ENCODE data around the gene SEPTIN2.
"Not testable (repeated sequence)": the region's sequence is repeated elsewhere in the genome, so short reads cannot be mapped to it uniquely, and the experiment has no call there.

SEPTIN2 gene

DNA sequence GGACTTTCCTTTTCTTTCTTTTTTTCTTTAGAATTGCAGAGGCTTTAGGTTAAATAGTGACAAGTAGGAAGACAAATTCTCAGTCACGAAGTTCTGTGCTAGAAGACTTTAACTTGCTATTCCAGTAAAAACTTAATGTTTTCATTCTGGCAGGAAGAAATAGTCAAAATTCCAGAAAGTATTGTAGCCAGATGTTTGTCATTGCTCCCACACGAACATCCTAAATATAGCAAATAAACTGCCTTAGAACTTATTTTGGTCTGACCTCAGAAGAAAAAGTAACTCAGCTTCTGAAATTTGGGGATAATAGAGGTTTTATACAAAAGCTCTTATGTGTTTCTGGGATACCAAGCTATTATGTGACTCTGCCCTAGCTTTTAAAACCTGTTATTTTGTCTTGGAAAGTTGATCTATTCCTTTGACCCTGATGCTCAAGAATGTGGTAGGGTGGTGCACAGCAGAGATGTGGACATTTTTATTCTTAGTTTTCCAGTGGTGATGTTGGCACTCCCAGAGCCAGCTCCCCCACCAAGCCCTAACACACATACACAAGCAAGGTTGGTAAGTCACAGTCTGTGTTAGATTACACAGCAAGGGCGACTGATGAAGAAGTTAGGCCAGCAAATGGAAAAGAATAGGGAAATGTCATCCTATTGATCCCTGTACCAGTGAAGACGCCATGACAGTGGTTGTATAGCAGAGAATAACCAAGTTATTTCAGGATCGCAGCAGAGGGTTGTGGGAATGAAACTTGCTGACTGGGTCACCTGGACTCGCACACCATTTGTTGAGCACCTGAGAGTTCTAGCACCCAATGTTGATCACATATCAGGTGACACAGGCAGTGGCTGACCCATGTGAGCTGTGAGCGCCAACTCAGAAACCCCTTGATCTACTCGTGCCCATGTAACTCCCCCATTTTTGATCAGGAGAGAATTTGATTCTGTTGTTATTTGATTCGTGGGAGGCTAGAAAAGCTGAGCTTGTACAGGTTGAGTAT is 64.1 kb downstream of the SEPTIN2 start:
- CTCF ChIA-PET = no interaction called here
- TF ChIP-seq FOXA1 (IDR thresholded peaks at IDR 0.05) (no peak), TARDBP (IDR thresholded peaks at IDR 0.05) (no peak), FOXM1 (IDR thresholded peaks at IDR 0.05; ENCODE audit: borderline replicate concordance) (no peak), HDGF (IDR thresholded peaks at IDR 0.05; ENCODE audit: borderline replicate concordance) (no peak), SP1 (IDR thresholded peaks at IDR 0.05) (no peak), PKNOX1 (IDR thresholded peaks at IDR 0.05) (no peak), BHLHE40 (IDR thresholded peaks at IDR 0.05; ENCODE audit: borderline replicate concordance) (no peak), LEF1 (IDR thresholded peaks at IDR 0.05; ENCODE audit: borderline replicate concordance) (no peak), SUZ12 (IDR thresholded peaks at IDR 0.05) (no peak), FOXK2 (IDR thresholded peaks at IDR 0.05) (no peak), ELF4 (IDR thresholded peaks at IDR 0.05) (no peak), CTBP1 (IDR thresholded peaks at IDR 0.05; ENCODE audit: borderline replicate concordance) (no peak), NFRKB (IDR thresholded peaks at IDR 0.05) (no peak), ZNF384 (IDR thresholded peaks at IDR 0.05) (no peak), L3MBTL2 (conservative IDR thresholded peaks at IDR 0.05) (no peak), ARNT (IDR thresholded peaks at IDR 0.05) (no peak)
- POLR2A ChIA-PET = no interaction called here
- no peak for DNase-seq (ENCODE audit: extremely low spot score)

GRCh38 chr2:241381872-241382271 is 66.1 kb downstream of the SEPTIN2 start:
- POLR2A ChIA-PET = no interaction called here
- CTCF ChIA-PET = no interaction called here
- no peak for DNase-seq (ENCODE audit: extremely low spot score)
- TF ChIP-seq BHLHE40 (IDR thresholded peaks at IDR 0.05; ENCODE audit: borderline replicate concordance) = no peak
- TF ChIP-seq FOXA1 (IDR thresholded peaks at IDR 0.05) = no peak
- no peak for TF ChIP-seq CTBP1 (IDR thresholded peaks at IDR 0.05; ENCODE audit: borderline replicate concordance)
- no peak for TF ChIP-seq HDGF (IDR thresholded peaks at IDR 0.05; ENCODE audit: borderline replicate concordance)
- no peak for TF ChIP-seq TARDBP (IDR thresholded peaks at IDR 0.05)
- TF ChIP-seq PKNOX1 (IDR thresholded peaks at IDR 0.05) = no peak
- no peak for TF ChIP-seq FOXK2 (IDR thresholded peaks at IDR 0.05)
- no peak for TF ChIP-seq ARNT (IDR thresholded peaks at IDR 0.05)
- TF ChIP-seq FOXM1 (IDR thresholded peaks at IDR 0.05; ENCODE audit: borderline replicate concordance) = no peak
- TF ChIP-seq LEF1 (IDR thresholded peaks at IDR 0.05; ENCODE audit: borderline replicate concordance) = no peak
- no peak for TF ChIP-seq ELF4 (IDR thresholded peaks at IDR 0.05)
- no peak for TF ChIP-seq NFRKB (IDR thresholded peaks at IDR 0.05)
- no peak for TF ChIP-seq L3MBTL2 (conservative IDR thresholded peaks at IDR 0.05)
- TF ChIP-seq SUZ12 (IDR thresholded peaks at IDR 0.05) = no peak
- TF ChIP-seq SP1 (IDR thresholded peaks at IDR 0.05) = no peak
- TF ChIP-seq ZNF384 (IDR thresholded peaks at IDR 0.05) = no peak

DNA sequence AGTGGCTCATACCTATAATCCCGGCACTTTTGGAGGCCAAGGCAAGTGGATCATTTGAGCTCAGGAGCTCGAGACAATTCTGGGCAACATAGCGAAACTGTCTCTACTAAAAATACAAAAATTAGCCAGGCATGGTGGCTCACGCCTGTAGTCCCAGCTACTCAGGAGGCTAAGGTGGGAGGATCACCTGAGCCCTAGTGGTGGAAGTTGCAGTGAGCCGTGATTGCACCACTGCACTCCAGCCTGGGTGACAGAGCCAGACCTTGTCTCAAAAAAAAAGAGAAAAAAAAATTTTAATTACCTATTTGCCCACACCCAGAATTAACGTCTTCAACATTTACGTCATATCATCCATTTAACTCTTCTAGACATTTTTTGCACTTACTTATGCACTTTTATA is 69.7 kb downstream of the SEPTIN2 start:
- CTCF ChIA-PET = interaction anchor here (0.7 kb wide), 1 partner anchor 29 kb away, joined by 6 read pairs; no protein-coding TSS in a partner anchor
- DNase-seq (ENCODE audit: extremely low spot score); POLR2A ChIA-PET: not testable (repeated sequence)

- ChIA-PET CTCF (no interaction called here), POLR2A (no interaction called here)
- no peak for DNase-seq (ENCODE audit: extremely low spot score)
- TF ChIP-seq ZNF384 (IDR thresholded peaks at IDR 0.05) (no peak), PKNOX1 (IDR thresholded peaks at IDR 0.05) (no peak), CTBP1 (IDR thresholded peaks at IDR 0.05; ENCODE audit: borderline replicate concordance) (no peak), NFRKB (IDR thresholded peaks at IDR 0.05) (no peak), FOXM1 (IDR thresholded peaks at IDR 0.05; ENCODE audit: borderline replicate concordance) (no peak), FOXK2 (IDR thresholded peaks at IDR 0.05) (no peak), L3MBTL2 (conservative IDR thresholded peaks at IDR 0.05) (no peak), BHLHE40 (IDR thresholded peaks at IDR 0.05; ENCODE audit: borderline replicate concordance) (no peak), HDGF (IDR thresholded peaks at IDR 0.05; ENCODE audit: borderline replicate concordance) (no peak), SUZ12 (IDR thresholded peaks at IDR 0.05) (no peak), ARNT (IDR thresholded peaks at IDR 0.05) (no peak), FOXA1 (IDR thresholded peaks at IDR 0.05) (no peak), TARDBP (IDR thresholded peaks at IDR 0.05) (no peak), ELF4 (IDR thresholded peaks at IDR 0.05) (no peak), LEF1 (IDR thresholded peaks at IDR 0.05; ENCODE audit: borderline replicate concordance) (no peak), SP1 (IDR thresholded peaks at IDR 0.05) (no peak)
These were observed 70.8 kb downstream of the SEPTIN2 start for GRCh38 chr2:241386519-241386918.

- TF ChIP-seq FOXA1 (IDR thresholded peaks at IDR 0.05) = no peak
- POLR2A ChIA-PET = no interaction called here
- CTCF ChIA-PET = no interaction called here
- no peak for DNase-seq (ENCODE audit: extremely low spot score)
These were observed 74.0 kb downstream of the SEPTIN2 start for GRCh38 chr2:241389697-241390096.

All from HEK293T (cell line).